ENCODE data around the gene ABLIM2.

The ABLIM2 gene

DNA sequence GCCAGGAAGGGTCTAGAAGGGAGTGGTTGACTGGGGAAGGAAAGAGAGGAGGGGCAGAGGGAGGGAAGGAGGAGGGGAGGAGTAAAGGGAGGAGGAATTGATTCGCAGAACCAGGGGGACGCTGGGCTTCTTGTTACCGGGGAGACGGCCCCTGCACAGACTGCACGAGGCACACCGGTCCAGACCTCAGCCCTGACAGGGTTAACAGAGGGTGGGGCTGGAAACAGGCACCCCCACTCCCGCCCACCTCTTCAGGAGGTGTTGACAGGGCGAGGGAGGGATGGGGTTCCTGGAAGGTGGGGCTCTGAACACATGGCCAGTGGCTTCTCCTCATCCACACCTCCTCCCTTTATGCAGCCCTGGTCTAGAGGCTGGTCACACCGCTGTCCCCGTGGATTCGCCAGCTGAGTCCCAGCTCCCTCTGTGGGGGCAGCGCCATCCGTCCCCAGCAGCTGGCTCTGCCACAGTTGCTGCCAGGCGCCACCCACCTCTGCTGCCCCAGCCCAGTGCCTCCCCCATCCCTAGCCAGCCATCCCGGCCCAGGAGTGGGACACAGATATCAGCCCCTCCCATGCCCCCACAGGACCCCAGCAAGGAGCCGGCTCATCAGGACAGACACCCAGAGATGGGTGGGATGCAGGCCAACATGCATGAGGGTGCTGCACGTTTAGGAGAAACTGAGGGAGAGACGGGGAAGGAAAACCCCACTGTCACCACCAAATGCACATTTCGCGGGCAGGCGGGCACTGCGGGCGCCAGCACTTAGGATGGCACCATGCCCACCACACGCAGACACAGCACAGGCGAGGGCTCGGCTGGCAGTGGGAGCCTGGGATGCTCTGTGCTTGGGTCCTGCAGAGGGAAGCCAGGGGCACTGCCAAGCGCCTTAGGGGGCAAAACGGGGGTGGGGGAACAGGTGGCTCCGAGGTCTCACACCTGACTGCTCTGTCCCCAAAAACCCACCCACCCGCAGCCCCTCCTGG is 87.6 kb downstream of the ABLIM2 start:
- no peak for DNase-seq (ENCODE audit: low read depth)

GRCh38 chr4:8069102-8069752 is 89.4 kb downstream of the ABLIM2 start:
- DNase-seq (ENCODE audit: low read depth), result no peak

GRCh38 chr4:8067945-8068896 is 90.4 kb downstream of the ABLIM2 start:
- no peak for DNase-seq (ENCODE audit: low read depth)

DNA sequence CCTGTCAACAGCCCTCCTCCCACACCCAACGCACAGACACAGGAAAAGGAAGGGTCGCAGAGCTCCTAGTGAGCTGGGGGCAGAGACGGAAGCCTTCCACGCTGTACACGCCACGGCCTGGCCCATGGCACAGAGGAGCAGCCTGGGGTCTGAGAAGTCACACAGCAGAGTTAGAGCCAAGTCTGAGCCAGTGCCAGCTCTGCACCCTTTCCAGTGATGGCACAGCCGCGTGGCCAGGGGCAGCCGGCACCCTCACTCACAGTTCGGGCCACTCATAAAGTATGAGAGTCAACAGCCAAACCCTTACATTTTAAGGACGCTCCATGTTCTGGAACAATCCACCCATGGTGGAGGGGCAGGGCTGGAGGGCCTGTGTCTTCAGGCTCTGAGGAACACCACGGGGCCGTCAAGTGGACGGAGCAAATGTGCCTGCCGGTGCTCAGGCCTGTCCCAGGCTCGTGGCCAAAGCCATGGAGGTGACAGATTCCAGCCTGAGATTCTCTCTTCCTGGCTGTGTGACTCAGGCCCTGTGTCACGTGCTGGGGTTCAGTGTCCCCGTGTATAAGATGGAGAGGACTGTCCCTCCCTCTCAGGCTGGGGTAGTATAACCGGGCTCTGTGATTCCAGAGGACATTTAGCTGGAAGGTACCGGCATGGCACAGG is 91.2 kb downstream of the ABLIM2 start:
- DNase-seq (ENCODE audit: low read depth), result no peak

DNA sequence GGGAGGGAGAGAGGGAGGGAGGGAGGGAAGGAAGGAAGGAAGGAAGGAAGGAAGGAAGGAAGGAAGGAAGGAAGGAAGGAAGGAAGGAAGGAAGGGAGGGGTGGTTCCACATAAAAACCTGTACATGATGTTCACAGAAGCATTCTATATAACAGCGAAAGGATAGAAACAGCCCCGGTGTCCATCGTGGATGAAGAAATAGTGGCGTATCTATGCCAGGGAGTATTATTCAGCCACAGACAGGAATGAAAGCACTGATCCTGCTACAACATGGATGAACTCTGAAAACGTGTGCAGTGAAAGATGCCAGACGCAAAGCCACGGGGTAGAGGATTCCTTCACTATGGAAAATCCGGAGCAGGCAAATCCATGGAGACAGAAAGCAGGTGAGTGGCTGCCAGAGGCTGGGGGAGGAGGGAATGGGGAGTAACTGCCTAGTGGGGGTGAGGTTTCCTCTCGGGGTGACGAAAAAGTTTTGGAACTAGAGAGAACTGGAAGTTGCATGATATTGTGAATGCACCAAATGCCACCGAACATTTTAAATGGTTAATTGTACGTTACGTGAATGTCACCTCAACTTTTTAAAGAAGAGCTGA is 92.2 kb downstream of the ABLIM2 start:
- no peak for DNase-seq (ENCODE audit: low read depth)

DNA sequence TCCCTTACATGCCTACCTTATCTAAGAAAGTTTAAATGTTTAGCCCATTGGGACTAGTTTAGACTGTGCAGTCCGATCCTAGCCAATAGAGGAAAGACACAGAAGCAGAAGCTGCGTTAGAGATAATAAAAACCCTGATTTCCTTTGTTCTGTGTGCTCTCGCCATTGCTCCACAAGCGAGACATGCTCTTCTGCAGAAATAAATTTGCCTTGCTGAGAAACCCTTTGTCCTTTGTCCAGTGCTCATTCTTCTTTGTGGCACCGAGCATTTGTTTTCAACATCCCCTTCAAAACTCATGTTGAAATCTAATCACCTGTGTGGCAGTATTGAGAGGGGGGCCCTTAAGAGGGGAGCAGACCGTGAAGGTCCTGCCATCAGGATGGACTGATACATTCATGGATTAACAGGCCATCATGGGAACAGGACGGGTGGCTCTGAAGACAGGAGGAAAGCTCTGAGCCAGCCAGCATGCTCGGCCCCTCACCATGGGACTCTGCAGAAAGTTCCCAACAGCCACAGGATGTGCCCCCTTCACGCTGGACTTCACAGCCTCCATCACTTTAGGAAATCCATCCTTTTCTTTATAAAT is 94.5 kb downstream of the ABLIM2 start:
- DNase-seq (ENCODE audit: low read depth), result no peak

GRCh38 chr4:8061573-8061972 is 97.0 kb downstream of the ABLIM2 start:
- DNase-seq (ENCODE audit: low read depth), result no peak

GRCh38 chr4:8061145-8061544 is 97.5 kb downstream of the ABLIM2 start:
- DNase-seq (ENCODE audit: low read depth), result no peak

GRCh38 chr4:8060632-8061031 is 98.0 kb downstream of the ABLIM2 start:
- DNase-seq (ENCODE audit: low read depth), result no peak

- no peak for DNase-seq (ENCODE audit: low read depth)
Measured at GRCh38 chr4:8058031-8058479, 100.6 kb downstream of the ABLIM2 start.

- DNase-seq (ENCODE audit: low read depth), result no peak
Measured at GRCh38 chr4:8055206-8055605, 103.4 kb downstream of the ABLIM2 start.

- no peak for DNase-seq (ENCODE audit: low read depth)
Measured at GRCh38 chr4:8053688-8054449, 104.7 kb downstream of the ABLIM2 start.

DNA sequence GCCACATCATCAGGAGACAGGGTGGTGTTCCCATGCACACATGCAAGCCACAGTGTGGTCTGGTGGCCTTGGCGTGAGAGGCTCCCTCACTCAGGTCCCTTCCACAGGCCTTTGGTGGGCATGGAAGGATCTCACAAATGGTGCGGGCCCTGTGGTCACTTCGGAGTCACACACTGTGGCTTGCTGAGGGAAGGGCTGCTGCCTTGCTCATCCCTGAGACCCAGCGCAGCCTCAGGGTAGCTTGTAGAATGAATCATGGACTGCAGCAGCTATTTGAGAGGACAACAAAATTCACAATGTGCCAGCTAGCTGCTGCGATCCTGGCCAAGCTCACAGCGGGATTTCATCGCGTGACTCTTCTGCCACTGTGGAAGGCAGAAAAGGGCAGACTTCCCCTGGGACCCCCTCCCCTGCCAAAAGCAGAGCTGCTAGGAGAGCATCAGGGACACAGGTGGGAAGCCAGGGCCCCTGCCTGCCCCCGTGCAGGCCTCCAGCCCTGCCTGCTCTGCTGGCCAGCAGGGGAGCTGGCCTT is 106.4 kb downstream of the ABLIM2 start:
- no peak for DNase-seq (ENCODE audit: low read depth)

GRCh38 chr4:8051644-8052043 is 107.0 kb downstream of the ABLIM2 start:
- no peak for DNase-seq (ENCODE audit: low read depth)

- no peak for DNase-seq (ENCODE audit: low read depth)
Measured at GRCh38 chr4:8050555-8051206, 107.9 kb downstream of the ABLIM2 start.

DNA sequence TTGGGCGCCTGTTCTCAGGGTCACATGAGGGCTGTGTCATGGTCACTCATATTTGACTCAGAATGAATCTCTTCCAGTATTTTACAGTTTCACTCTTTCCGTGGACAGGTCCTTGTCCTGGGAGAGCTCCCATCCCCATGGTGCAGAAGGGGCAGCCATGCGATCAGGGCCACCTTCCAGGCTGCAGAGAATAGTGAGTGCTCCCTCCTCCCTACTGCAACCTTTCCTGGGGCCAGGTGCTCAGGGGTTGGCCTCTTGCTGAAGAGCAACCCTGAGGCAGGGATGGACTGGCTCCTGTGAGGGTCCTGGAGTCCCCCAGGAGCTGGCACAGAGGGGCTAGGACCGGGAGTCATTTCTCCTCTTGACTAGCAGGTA is 108.4 kb downstream of the ABLIM2 start:
- no peak for DNase-seq (ENCODE audit: low read depth)

DNA sequence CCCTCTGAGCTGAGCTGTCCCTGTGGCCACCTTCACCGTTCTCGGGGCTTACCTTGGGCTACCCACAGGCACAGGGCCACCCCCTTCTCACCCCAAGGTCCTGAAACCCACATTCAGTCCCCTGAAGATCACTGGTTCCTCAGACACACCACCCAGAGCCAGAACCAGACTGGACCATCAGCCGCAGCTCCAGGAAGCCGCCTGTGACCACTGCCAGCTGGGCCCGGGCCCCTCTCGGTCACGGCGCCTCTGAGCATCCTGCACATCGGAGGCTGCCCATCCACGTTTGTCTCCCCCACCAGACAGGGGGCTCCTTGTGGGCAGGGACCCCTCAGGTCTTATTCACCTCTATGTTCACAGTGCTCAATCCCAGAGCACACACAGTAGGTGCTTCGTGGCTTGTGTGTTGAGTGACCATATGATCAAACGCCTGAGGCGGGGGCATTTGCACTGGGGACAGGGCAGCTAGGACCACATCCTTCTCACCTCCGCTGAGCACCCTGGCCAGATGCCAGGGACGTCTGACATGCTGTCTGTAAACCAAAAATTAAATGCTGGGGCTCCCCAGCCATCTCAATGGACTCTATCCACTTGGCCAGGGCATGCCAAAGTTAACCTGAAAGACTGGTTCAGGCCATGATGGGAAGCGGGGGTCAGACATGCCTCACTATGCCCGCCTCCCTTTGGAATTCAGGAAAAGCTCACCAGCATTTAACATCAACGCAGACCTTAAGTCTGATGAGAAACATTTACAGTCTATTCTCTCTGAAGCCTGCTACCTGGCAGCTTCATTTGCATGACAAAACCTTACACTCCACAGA is 109.5 kb downstream of the ABLIM2 start:
- DNase-seq (ENCODE audit: low read depth), result no peak
